SK-N-SH (cell line): ENCODE measurements around the gene TTC21A. TPM values are rescaled to one million over a fixed set of nuclear protein-coding genes. Genes with fewer than 3 reads are reported as not detected.

ENCODE experiments used
- CTCF ChIA-PET: fragments of 300-600, 350-600 bp; formaldehyde crosslinking; extraction: SDS; loops from one replicate; lab custom pipeline; 2021; lab: Yijun Ruan, JAX
- POLR2A ChIA-PET: fragments of 350-600 bp; sonication (Branson Sonifier 250); formaldehyde crosslinking; extraction: SDS; loops from one replicate; lab custom pipeline; 2020; ENCODE audit warnings: antibody characterized with exemption, inconsistent platforms; lab: Yijun Ruan, JAX
- DNase-seq: peaks from one replicate; pipeline ENCODE4 v3.0.0; 2012
- H2AFZ ChIP-seq: fragments of 200-600 bp; sonication (generic); 2 replicates; pipeline ENCODE4 v1.8.1; 2016; ENCODE audit warnings: antibody characterized with exemption, mild to moderate bottlenecking, low read depth
- H3F3A ChIP-seq: fragments of 200-600 bp; sonication (generic); replicated peaks from 2 replicates; pipeline ENCODE3; 2016; ENCODE audit warnings: antibody characterized with exemption, mild to moderate bottlenecking; ENCODE audit not compliant: insufficient read depth
- H3K27ac ChIP-seq, 2 experiments: fragments of 200-500 bp in 1 of 2; fragments of 200-600 bp in 1 of 2; sonication (Bioruptor generic) in 1 of 2; sonication (generic), shearing (Covaris generic) in 1 of 2; 2 replicates each; pipeline versions ENCODE4 v1.5.1 to v1.6.1; 2014 to 2016; ENCODE audit warnings: low read depth in 2 of 2, inconsistent platforms in 1 of 2, low read length in 1 of 2, mild to moderate bottlenecking in 1 of 2, mixed read lengths in 1 of 2
- H3K27me3 ChIP-seq: fragments of 200-600 bp; sonication (generic), shearing (Covaris generic); 2 replicates; pipeline ENCODE4 v1.6.1; 2016; ENCODE audit warnings: mixed run types; ENCODE audit not compliant: insufficient read depth
- H3K36me3 ChIP-seq, 2 experiments: fragments of 200-500 bp in 1 of 2; fragments of 200-600 bp in 1 of 2; sonication (Bioruptor generic) in 1 of 2; sonication (generic) in 1 of 2; replicated peaks in 1 of 2; 2 replicates each; pipeline versions ENCODE3 to v1.5.1; 2014 to 2016; ENCODE audit warnings: low read length in 1 of 2, mild to moderate bottlenecking in 1 of 2; ENCODE audit not compliant: insufficient read depth in 2 of 2, control insufficient read depth in 1 of 2
- H3K4me1 ChIP-seq, 2 experiments: fragments of 200-500 bp in 1 of 2; fragments of 200-600 bp in 1 of 2; sonication (Bioruptor generic) in 1 of 2; sonication (generic), shearing (Covaris generic) in 1 of 2; 2 replicates each; pipeline versions ENCODE4 v1.5.1 to v1.6.1; 2014 to 2016; ENCODE audit warnings: low read depth in 1 of 2, low read length in 1 of 2, mixed run types in 1 of 2; ENCODE audit not compliant: insufficient read depth in 2 of 2, control insufficient read depth in 1 of 2
- H3K4me2 ChIP-seq: fragments of 200-600 bp; sonication (generic), shearing (Covaris generic); 2 replicates; pipeline ENCODE4 v1.6.1; 2017; ENCODE audit warnings: mixed run types
- H3K4me3 ChIP-seq, 2 experiments: fragments of 200-500 bp in 1 of 2; fragments of 200-600 bp in 1 of 2; sonication (Bioruptor generic) in 1 of 2; sonication (generic), shearing (Covaris generic) in 1 of 2; 2 replicates each; pipeline versions ENCODE4 v1.5.1 to v1.8.1; 2014 to 2016; ENCODE audit warnings: low read depth in 2 of 2, inconsistent platforms in 1 of 2, low read length in 1 of 2, mild to moderate bottlenecking in 1 of 2, mixed read lengths in 1 of 2, moderate library complexity in 1 of 2
- H3K79me2 ChIP-seq: fragments of 200-600 bp; sonication (generic); 2 replicates; pipeline ENCODE4 v1.8.1; 2017; ENCODE audit warnings: mild to moderate bottlenecking; ENCODE audit not compliant: insufficient read depth
- H3K9ac ChIP-seq: fragments of 200-600 bp; sonication (generic); 2 replicates; pipeline ENCODE4 v1.6.1; 2017; ENCODE audit warnings: mixed run types
- H3K9me2 ChIP-seq: fragments of 200-600 bp; sonication (generic); 2 replicates; pipeline ENCODE4 v1.6.1; 2017; ENCODE audit warnings: mixed run types
- H3K9me3 ChIP-seq: fragments of 200-600 bp; sonication (generic); 2 replicates; pipeline ENCODE4 v1.6.1; 2017; ENCODE audit warnings: mixed run types, mild to moderate bottlenecking, moderate library complexity
- H4K20me1 ChIP-seq: fragments of 200-600 bp; sonication (generic); 2 replicates; pipeline ENCODE4 v1.6.1; 2017; ENCODE audit warnings: mild to moderate bottlenecking, mixed run types; ENCODE audit not compliant: insufficient read depth
- CHD2 ChIP-seq: fragments of 150-350 bp; IDR thresholded peaks from 2 replicates; pipeline ENCODE4 v1.6.1; 2018; ENCODE audit warnings: low read length; ENCODE audit not compliant: partially characterized antibody
- EP300 ChIP-seq, 2 experiments: IDR thresholded peaks; 2 replicates each; pipeline versions ENCODE4 v1.4.0 to v1.6.1; 2012; ENCODE audit warnings: borderline replicate concordance in 1 of 2, low read depth in 1 of 2, low read length in 1 of 2
- EZH2phosphoT487 ChIP-seq: fragments of 200-600 bp; sonication (generic); IDR thresholded peaks from 2 replicates; pipeline ENCODE4 v1.6.1; 2017; ENCODE audit warnings: low read depth, mixed run types, mild to moderate bottlenecking, antibody characterized with exemption, moderate library complexity, borderline replicate concordance
- FOSL2 ChIP-seq: IDR thresholded peaks from 2 replicates; pipeline ENCODE4 v1.4.0; 2012; ENCODE audit warnings: low read depth, mild to moderate bottlenecking, moderate library complexity, borderline replicate concordance
- FOXJ3 ChIP-seq: sonication (generic); formaldehyde crosslinking; IDR thresholded peaks from 2 replicates; pipeline ENCODE4 v1.5.1; 2020; ENCODE audit warnings: mild to moderate bottlenecking, missing genetic modification reagents
- GABPA ChIP-seq: IDR thresholded peaks from 2 replicates; pipeline ENCODE4 v1.4.0; 2012; ENCODE audit warnings: low read depth, mild to moderate bottlenecking
- JUND ChIP-seq: IDR thresholded peaks from 2 replicates; pipeline ENCODE4 v1.4.0; 2012
- NRF1 ChIP-seq: IDR thresholded peaks from 2 replicates; pipeline ENCODE4 v1.6.1; 2012; ENCODE audit warnings: low read depth, mild to moderate bottlenecking, low read length
- POLR2AphosphoS5 ChIP-seq: IDR thresholded peaks from 2 replicates; pipeline ENCODE4 v1.6.1; 2012; ENCODE audit warnings: low read depth, low read length
- RFX5 ChIP-seq: IDR thresholded peaks from 2 replicates; pipeline ENCODE4 v1.6.1; 2012; ENCODE audit warnings: mild to moderate bottlenecking, improper control_type of control experiment, low read length
- SIN3A ChIP-seq: IDR thresholded peaks from 2 replicates; pipeline ENCODE4 v1.6.1; 2012; ENCODE audit warnings: low read depth, mild to moderate bottlenecking, low read length, moderate library complexity, borderline replicate concordance
- TAF1 ChIP-seq: IDR thresholded peaks from 2 replicates; pipeline ENCODE4 v1.6.1; 2012; ENCODE audit warnings: low read depth, mild to moderate bottlenecking, low read length, moderate library complexity, borderline replicate concordance
- WGBS: methylation state at CpG from one replicate; pipeline ENCODE4 v1.1.6; 2017; ENCODE audit warnings: low lambda C conversion rate; 5-methylcytosine and 5-hydroxymethylcytosine counted together
- polyA plus RNA-seq, 3 experiments: library from polyadenylated mRNA; depleted of rRNA; stranded (reverse); fragments of >200 nt; gene quantifications; 2 replicates each; pipeline ENCODE4 v1.2.3, GENCODE V29; 2012
- TF ChIP-seq, protein P1 (sequence below): IDR thresholded peaks from 2 replicates; pipeline ENCODE4 v1.4.0; 2012; ENCODE audit warnings: low read depth
- TF ChIP-seq, protein P2 (sequence below): IDR thresholded peaks from 2 replicates; pipeline ENCODE4; 2012

Gene TTC21A
- polyA plus RNA-seq, 1 of the 3 experiments (the other 2 are of a cell fraction), result 3.9 TPM

DNA sequence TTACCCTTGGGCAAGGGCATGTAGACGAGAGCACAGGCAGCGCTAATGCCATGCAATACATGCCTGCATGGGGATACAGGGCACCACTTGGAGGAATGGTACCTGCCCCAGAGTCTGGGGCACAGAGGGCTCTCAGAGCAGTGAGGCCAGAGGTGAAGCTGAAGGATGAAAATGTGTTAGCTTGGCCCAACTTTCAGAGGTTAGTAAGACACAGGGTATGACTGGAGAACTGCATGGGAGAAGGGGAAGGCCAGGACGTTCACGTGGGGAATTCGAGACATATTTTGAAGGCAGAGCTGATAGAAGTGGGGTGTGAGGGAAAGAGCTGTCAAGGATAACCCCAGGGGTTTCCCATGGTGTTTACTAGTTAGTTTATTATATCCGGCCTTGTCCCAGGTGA lies 26.3 kb downstream of the TTC21A start:
- H2AFZ ChIP-seq, result no peak overlapping the region
- no peaks in the 10 kb centered on the region for H3K27me3 ChIP-seq
- DNase-seq, result no peak
- no peaks in the 10 kb centered on the region for H3K79me2 ChIP-seq
- no peak overlapping the region for H3K9ac ChIP-seq
- no peak overlapping the region for H3K4me2 ChIP-seq
- peaks cover 0 to 4% of the 10 kb centered on the region in 2 experiments; a peak in 1 of 4 replicates for H3K4me1 ChIP-seq
- no peak overlapping the region for H3K27ac ChIP-seq
- H3K4me3 ChIP-seq, result no peak overlapping the region
- H3K9me3 ChIP-seq, result no peaks in the 10 kb centered on the region
- no peak for TF ChIP-seq GABPA
- no peak for TF ChIP-seq SIN3A
- TF ChIP-seq, protein P1, sequence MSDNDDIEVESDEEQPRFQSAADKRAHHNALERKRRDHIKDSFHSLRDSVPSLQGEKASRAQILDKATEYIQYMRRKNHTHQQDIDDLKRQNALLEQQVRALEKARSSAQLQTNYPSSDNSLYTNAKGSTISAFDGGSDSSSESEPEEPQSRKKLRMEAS, result no peak
- no peak for TF ChIP-seq POLR2AphosphoS5
- TF ChIP-seq TAF1, result no peak
- no peak for TF ChIP-seq NRF1
- TF ChIP-seq JUND, result no peak
- no peak for TF ChIP-seq EZH2phosphoT487
- TF ChIP-seq EP300 (IDR thresholded peaks at IDR 0.05; ENCODE audit: borderline replicate concordance in 1 of 2, low read depth in 1 of 2, low read length in 1 of 2), result no peak
- no peak for TF ChIP-seq CHD2
- TF ChIP-seq RFX5, result no peak
- TF ChIP-seq, protein P2, sequence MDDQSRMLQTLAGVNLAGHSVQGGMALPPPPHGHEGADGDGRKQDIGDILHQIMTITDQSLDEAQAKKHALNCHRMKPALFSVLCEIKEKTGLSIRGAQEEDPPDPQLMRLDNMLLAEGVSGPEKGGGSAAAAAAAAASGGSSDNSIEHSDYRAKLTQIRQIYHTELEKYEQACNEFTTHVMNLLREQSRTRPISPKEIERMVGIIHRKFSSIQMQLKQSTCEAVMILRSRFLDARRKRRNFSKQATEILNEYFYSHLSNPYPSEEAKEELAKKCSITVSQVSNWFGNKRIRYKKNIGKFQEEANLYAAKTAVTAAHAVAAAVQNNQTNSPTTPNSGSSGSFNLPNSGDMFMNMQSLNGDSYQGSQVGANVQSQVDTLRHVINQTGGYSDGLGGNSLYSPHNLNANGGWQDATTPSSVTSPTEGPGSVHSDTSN, result no peak
- TF ChIP-seq FOSL2, result no peak
- H3K9me2 ChIP-seq, result no peaks in the 10 kb centered on the region
- no peaks in the 10 kb centered on the region for H4K20me1 ChIP-seq
- CTCF ChIA-PET, result interaction anchor here (0.6 to 14.8 kb wide), 4 partner anchors 18 to 220 kb away, joined by 3 to 223 read pairs (median 4); no protein-coding TSS in a partner anchor
- H3F3A ChIP-seq, result no peaks in the 10 kb centered on the region
- WGBS, result 46% methylated on average over 3 of the region's 6 CpGs
- H3K36me3 ChIP-seq, result peaks cover 0 to 3% of the 10 kb centered on the region in 2 experiments
- POLR2A ChIA-PET, result no interaction called here

DNA sequence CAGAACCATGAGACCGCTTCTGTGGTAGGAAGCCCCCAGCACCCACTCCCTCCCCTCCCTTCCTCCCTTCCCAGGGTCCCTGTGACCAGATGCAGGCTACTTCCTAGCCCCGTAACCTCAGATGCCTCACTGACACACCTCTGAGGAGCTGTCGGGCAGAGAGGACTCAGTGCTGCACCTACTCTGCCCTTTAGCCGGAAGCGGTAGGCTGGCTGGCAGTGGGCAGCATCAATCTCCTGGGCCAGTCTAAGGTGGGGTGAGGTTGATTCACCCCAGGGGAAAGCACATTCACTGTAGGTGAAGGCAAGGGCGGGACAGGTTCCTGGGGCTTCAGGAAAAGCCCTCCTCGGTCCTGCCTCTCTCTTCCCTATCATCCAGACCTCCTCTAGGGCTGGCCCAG lies 26.8 kb downstream of the TTC21A start:
- Histone ChIP-seq H3K4me2 (no peak overlapping the region), H3K9me2 (no peaks in the 10 kb centered on the region), H3K79me2 (no peaks in the 10 kb centered on the region), H3K4me3 (no peak overlapping the region), H3K27ac (no peak overlapping the region), H3K9ac (no peak overlapping the region), H3F3A (no peaks in the 10 kb centered on the region)
- POLR2A ChIA-PET, result no interaction called here
- CTCF ChIA-PET, result interaction anchor here (0.6 to 14.8 kb wide), 4 partner anchors 18 to 219 kb away, joined by 3 to 223 read pairs (median 4); no protein-coding TSS in a partner anchor
- TF ChIP-seq EZH2phosphoT487, result no peak
- TF ChIP-seq, protein P2, result no peak
- no peak for TF ChIP-seq TAF1
- no peak for TF ChIP-seq FOXJ3 (CRISPR knock-in tag)
- TF ChIP-seq, all 33 proteins: peak for 0
- Histone ChIP-seq H4K20me1 (no peaks in the 10 kb centered on the region), H3K36me3 (peaks cover 0 to 3% of the 10 kb centered on the region in 2 experiments), H3K4me1 (peaks cover 0 to 8% of the 10 kb centered on the region in 2 experiments; a peak in 1 of 4 replicates), H3K9me3 (no peaks in the 10 kb centered on the region), H2AFZ (no peak overlapping the region), H3K27me3 (no peaks in the 10 kb centered on the region)
- no peak for DNase-seq
- 80% methylated on average over 1 of the region's 7 CpGs for WGBS
